ENCODE measurements around the gene CMTM6. TPM values are rescaled to one million over a fixed set of nuclear protein-coding genes. Genes with fewer than 3 reads are reported as not detected.

The CMTM6 gene
- total and polyA plus RNA-seq, 10 of the 15 experiments (the other 5 are each of a cell fraction or from before 2014, with no cell fraction given), result 27.1 to 97.3 (median 61.4) TPM

DNA sequence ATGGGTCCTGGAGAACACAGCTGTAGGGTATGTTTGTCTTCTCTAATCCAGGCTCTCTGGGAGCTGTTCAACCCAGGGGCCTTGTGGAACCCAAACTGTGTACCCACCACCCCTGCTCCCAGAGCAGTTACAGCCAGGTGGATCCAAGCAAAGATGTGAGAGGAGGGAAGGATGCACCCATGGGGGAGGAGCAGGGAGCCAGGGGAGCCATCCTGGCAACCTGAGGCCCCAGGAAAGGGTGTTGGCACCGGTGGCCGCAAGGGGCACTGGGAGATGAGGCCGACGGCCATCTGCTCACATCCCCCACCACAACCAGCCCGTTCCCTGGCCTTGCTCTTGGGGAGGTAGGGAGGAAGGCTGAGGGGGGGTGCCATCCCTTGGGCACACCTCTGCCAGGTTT is 43.2 kb downstream of the CMTM6 start:
- ChIA-PET SMC1A (ENCODE audit: uncharacterized antibody, unreplicated experiment) (interaction anchor here (0.6 to 3.0 kb wide), 10 partner anchors 9 to 106 kb away, joined by 3 to 16 read pairs (median 4); no protein-coding TSS in a partner anchor), CTCF (interaction anchor here (1.2 to 7.3 kb wide), 5 partner anchors 9 to 84 kb away, joined by 3 to 41 read pairs (median 8); no protein-coding TSS in a partner anchor), POLR2A (interaction anchor here (0.7 to 1.5 kb wide), 5 partner anchors 10 to 68 kb away, joined by 3 to 7 read pairs (median 3); partner anchors contain the start of gene CMTM7), RAD21 (ENCODE audit: unreplicated experiment) (interaction anchor here (0.8 to 2.4 kb wide), 11 partner anchors 10 to 84 kb away, joined by 3 to 11 read pairs (median 4); partner anchors contain the start of gene CMTM7)
- no peak for TF ChIP-seq CBX5 (IDR thresholded peaks at IDR 0.05; ENCODE audit: low read depth)
- no peak for TF ChIP-seq PAX5 (IDR thresholded peaks at IDR 0.05; ENCODE audit: borderline replicate concordance, low read depth, low read length)
- TF ChIP-seq CEBPB (IDR thresholded peaks at IDR 0.05; ENCODE audit: borderline replicate concordance in 1 of 2, low read depth in 2 of 2, low read length in 2 of 2), result no peak
- no peak for TF ChIP-seq TCF12 (IDR thresholded peaks at IDR 0.05; ENCODE audit: low read depth, low read length)
- TF ChIP-seq SMAD1 (IDR thresholded peaks at IDR 0.05; ENCODE audit: low read depth, partially characterized antibody), result no peak
- TF ChIP-seq, protein P1, sequence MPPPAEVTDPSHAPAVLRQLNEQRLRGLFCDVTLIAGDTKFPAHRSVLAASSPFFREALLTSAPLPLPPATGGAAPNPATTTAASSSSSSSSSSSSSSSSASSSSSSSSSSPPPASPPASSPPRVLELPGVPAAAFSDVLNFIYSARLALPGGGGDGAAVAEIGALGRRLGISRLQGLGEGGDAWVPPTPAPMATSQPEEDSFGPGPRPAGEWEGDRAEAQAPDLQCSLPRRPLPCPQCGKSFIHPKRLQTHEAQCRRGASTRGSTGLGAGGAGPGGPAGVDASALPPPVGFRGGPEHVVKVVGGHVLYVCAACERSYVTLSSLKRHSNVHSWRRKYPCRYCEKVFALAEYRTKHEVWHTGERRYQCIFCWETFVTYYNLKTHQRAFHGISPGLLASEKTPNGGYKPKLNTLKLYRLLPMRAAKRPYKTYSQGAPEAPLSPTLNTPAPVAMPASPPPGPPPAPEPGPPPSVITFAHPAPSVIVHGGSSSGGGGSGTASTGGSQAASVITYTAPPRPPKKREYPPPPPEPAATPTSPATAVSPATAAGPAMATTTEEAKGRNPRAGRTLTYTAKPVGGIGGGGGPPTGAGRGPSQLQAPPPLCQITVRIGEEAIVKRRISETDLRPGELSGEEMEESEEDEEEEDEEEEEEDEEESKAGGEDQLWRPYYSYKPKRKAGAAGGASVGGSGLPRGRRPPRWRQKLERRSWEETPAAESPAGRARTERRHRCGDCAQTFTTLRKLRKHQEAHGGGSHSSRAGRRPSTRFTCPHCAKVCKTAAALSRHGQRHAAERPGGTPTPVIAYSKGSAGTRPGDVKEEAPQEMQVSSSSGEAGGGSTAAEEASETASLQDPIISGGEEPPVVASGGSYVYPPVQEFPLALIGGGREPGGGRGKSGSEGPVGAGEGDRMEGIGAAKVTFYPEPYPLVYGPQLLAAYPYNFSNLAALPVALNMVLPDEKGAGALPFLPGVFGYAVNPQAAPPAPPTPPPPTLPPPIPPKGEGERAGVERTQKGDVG (CRISPR knock-in tag; IDR thresholded peaks at IDR 0.05), result no peak
- TF ChIP-seq IRF4 (IDR thresholded peaks at IDR 0.05; ENCODE audit: low read depth, low read length), result no peak
- no peak for TF ChIP-seq SIN3A (IDR thresholded peaks at IDR 0.05; ENCODE audit: low read depth, low read length)
- no peak for TF ChIP-seq EGR1 (IDR thresholded peaks at IDR 0.05; ENCODE audit: borderline replicate concordance in 1 of 2, low read depth in 2 of 2, low read length in 2 of 2)
- TF ChIP-seq MAX (IDR thresholded peaks at IDR 0.05; ENCODE audit: low read depth, low read length), result no peak
- TF ChIP-seq SREBF2 (IDR thresholded peaks at IDR 0.05; ENCODE audit: low read length), result no peak
- TF ChIP-seq CHD4 (IDR thresholded peaks at IDR 0.05), result no peak
- no peak overlapping the region for H3K4me2 ChIP-seq (ENCODE audit: control insufficient read depth, insufficient read depth)
- H3K79me2 ChIP-seq (ENCODE audit: control insufficient read depth, insufficient read depth, low read length), result no peaks in the 10 kb centered on the region
- FAIRE-seq, result no peak
- peaks cover 0 to 2% of the 10 kb centered on the region in 2 experiments; a peak in 1 of 4 replicates for H3K36me3 ChIP-seq (ENCODE audit: control insufficient read depth in 2 of 2, insufficient read depth in 2 of 2, low read length in 1 of 2)
- ATAC-seq, result no peak
- no peaks in the 10 kb centered on the region for H3K9me3 ChIP-seq (replicated peaks; ENCODE audit: control insufficient read depth, insufficient read depth, low read length)
- intact Hi-C loops (cut with micrococcal nuclease; ENCODE audit: unreplicated experiment) (no loop called here), in situ Hi-C loops (cut with MboI) (no loop called here)
- no peaks in the 10 kb centered on the region for H4K20me1 ChIP-seq (ENCODE audit: control insufficient read depth, insufficient read depth)
- no peak for DNase-seq (ENCODE audit: low read depth, low spot score)
- no peak overlapping the region for H3K27ac ChIP-seq (ENCODE audit: control insufficient read depth, insufficient read depth)
- H3K4me3 ChIP-seq, result no peak overlapping the region
- BruUV-seq (replicated peaks), result no TSS peak
- H3K9ac ChIP-seq (ENCODE audit: control insufficient read depth, insufficient read depth, low read length), result no peak overlapping the region
- no peaks in the 10 kb centered on the region for H3K27me3 ChIP-seq (replicated peaks in 1 of 2; ENCODE audit: control insufficient read depth in 2 of 2, insufficient read depth in 2 of 2, low read length in 1 of 2)
- WGBS (ENCODE audit: insufficient coverage, insufficient replicate concordance, low lambda C conversion rate, missing lambda C conversion rate), result 79% methylated on average over 5 of the region's 5 CpGs
- peaks cover 37% of the 10 kb centered on the region for H3K4me1 ChIP-seq (ENCODE audit: control insufficient read depth, insufficient read depth, low read length)
- H2AFZ ChIP-seq (ENCODE audit: control insufficient read depth, low read depth, low read length), result no peak overlapping the region

All from GM12878 (cell line).